Muscle of arm (tissue), 12 donors: ENCODE measurements around the gene RPP25L. TPM values are rescaled to one million over a fixed set of nuclear protein-coding genes. Genes with fewer than 3 reads are reported as not detected.
A peak's percentile ranks its signal among the peaks of the same experiment; 100 is the strongest.

Source experiments
- DNase-seq: peaks from one replicate; pipeline ENCODE4 v3.0.0-alpha.2; 2013
- polyA plus RNA-seq, 12 donors: library from polyadenylated mRNA; unstranded; fragments of 120-200 nt; gene quantifications; one replicate each; pipeline ENCODE4 v1.2.1, GENCODE V29; 2013; ENCODE audit not compliant: insufficient read length in 12 of 12

The RPP25L gene
- polyA plus RNA-seq, 12 donors, result 11.1 to 27.4 (median 17.9) TPM; not detected in 1

- DNase-seq, result peak; percentile 75
These were observed 22.1 kb downstream of the RPP25L start, which contains the start of gene CNTFR for GRCh38 chr9:34589636-34590380. CNTFR (minus strand) TSS chr9:34589724; CDS start chr9:34568981, 20,743 bp downstream.

- no peak for DNase-seq
These were observed 22.9 kb downstream of the RPP25L start for GRCh38 chr9:34588671-34589635.

GRCh38 chr9:34587271-34587670, 24.6 kb downstream of the RPP25L start:
- no peak for DNase-seq

GRCh38 chr9:34585946-34586669, 25.8 kb downstream of the RPP25L start:
- no peak for DNase-seq

GRCh38 chr9:34584970-34585369, 26.9 kb downstream of the RPP25L start:
- DNase-seq, result no peak

- DNase-seq, result no peak
These were observed 29.1 kb downstream of the RPP25L start for GRCh38 chr9:34582787-34583186.

- no peak for DNase-seq
These were observed 30.6 kb downstream of the RPP25L start for GRCh38 chr9:34581318-34581717.

GRCh38 chr9:34580358-34580757, 31.5 kb downstream of the RPP25L start:
- no peak for DNase-seq

GRCh38 chr9:34579808-34580163, 32.1 kb downstream of the RPP25L start:
- no peak for DNase-seq

GRCh38 chr9:34579104-34579807, 32.6 kb downstream of the RPP25L start:
- DNase-seq, result no peak

GRCh38 chr9:34578241-34579103, 33.4 kb downstream of the RPP25L start:
- peak; percentile 71 for DNase-seq

GRCh38 chr9:34577400-34578240, 34.3 kb downstream of the RPP25L start:
- DNase-seq, result peak; percentile 84

- peak; percentile 49 for DNase-seq
These were observed 35.1 kb downstream of the RPP25L start for GRCh38 chr9:34576597-34577399.

GRCh38 chr9:34575862-34576596, 35.9 kb downstream of the RPP25L start:
- no peak for DNase-seq

GRCh38 chr9:34575241-34575640, 36.7 kb downstream of the RPP25L start:
- DNase-seq, result no peak

- peak; percentile 66 for DNase-seq
These were observed 37.3 kb downstream of the RPP25L start for GRCh38 chr9:34574571-34574970.

GRCh38 chr9:34573599-34574325, 38.1 kb downstream of the RPP25L start:
- no peak for DNase-seq
